ENCODE results near the gene ALPI. TPM values are rescaled to one million over a fixed set of nuclear protein-coding genes. Genes with fewer than 3 reads are reported as not detected.

The ALPI gene
- total RNA-seq, 1 experiment from 2014 or later, result not detected

- H3K27me3 Mint-ChIP-seq (ENCODE audit: insufficient read depth, unreplicated experiment), result peaks cover 20% of the 10 kb centered on the region
- TF ChIP-seq, protein P1, sequence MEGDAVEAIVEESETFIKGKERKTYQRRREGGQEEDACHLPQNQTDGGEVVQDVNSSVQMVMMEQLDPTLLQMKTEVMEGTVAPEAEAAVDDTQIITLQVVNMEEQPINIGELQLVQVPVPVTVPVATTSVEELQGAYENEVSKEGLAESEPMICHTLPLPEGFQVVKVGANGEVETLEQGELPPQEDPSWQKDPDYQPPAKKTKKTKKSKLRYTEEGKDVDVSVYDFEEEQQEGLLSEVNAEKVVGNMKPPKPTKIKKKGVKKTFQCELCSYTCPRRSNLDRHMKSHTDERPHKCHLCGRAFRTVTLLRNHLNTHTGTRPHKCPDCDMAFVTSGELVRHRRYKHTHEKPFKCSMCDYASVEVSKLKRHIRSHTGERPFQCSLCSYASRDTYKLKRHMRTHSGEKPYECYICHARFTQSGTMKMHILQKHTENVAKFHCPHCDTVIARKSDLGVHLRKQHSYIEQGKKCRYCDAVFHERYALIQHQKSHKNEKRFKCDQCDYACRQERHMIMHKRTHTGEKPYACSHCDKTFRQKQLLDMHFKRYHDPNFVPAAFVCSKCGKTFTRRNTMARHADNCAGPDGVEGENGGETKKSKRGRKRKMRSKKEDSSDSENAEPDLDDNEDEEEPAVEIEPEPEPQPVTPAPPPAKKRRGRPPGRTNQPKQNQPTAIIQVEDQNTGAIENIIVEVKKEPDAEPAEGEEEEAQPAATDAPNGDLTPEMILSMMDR (IDR thresholded peaks at IDR 0.05; ENCODE audit: unreplicated experiment), result no peak
- no peaks in the 10 kb centered on the region for H3K4me1 Mint-ChIP-seq (ENCODE audit: insufficient read depth, unreplicated experiment)
- intact Hi-C loops (cut with micrococcal nuclease), result no loop called here
- no peaks in the 10 kb centered on the region for H3K36me3 Mint-ChIP-seq (ENCODE audit: insufficient read depth, unreplicated experiment)
- ChIA-PET POLR2A (no interaction called here), CTCF (interaction anchor here (0.8 kb wide), 1 partner anchor 21 kb away, joined by 3 read pairs; no protein-coding TSS in a partner anchor)
- no peak for DNase-seq (ENCODE audit: unreplicated experiment)
- H3K27ac Mint-ChIP-seq (ENCODE audit: low read depth, unreplicated experiment), result no peak overlapping the region
- BruUV-seq (replicated peaks), result no TSS peak
- H3K9me3 Mint-ChIP-seq (ENCODE audit: unreplicated experiment), result peaks cover 14% of the 10 kb centered on the region
- peak overlapping the region; percentile 66 for H3K4me3 Mint-ChIP-seq (ENCODE audit: unreplicated experiment)
Measured at GRCh38 chr2:232418466-232419244, 37.3 kb upstream of the ALPI start.

- intact Hi-C loops (cut with micrococcal nuclease), result no loop called here
- no TSS peak for BruUV-seq (replicated peaks)
- CTCF ChIA-PET, result interaction anchor here (0.8 kb wide), 1 partner anchor 20 kb away, joined by 3 read pairs; no protein-coding TSS in a partner anchor
- Mint-ChIP-seq H3K36me3 (ENCODE audit: insufficient read depth, unreplicated experiment) (no peaks in the 10 kb centered on the region), H3K9me3 (ENCODE audit: unreplicated experiment) (peaks cover 17% of the 10 kb centered on the region), H3K27ac (ENCODE audit: low read depth, unreplicated experiment) (no peak overlapping the region), H3K27me3 (ENCODE audit: insufficient read depth, unreplicated experiment) (peaks cover 13% of the 10 kb centered on the region), H3K4me3 (ENCODE audit: unreplicated experiment) (no peak overlapping the region), H3K4me1 (ENCODE audit: insufficient read depth, unreplicated experiment) (no peaks in the 10 kb centered on the region)
- no peak for DNase-seq (ENCODE audit: unreplicated experiment)
- TF ChIP-seq, protein P1 (IDR thresholded peaks at IDR 0.05; ENCODE audit: unreplicated experiment), result no peak
- POLR2A ChIA-PET, result no interaction called here
Measured at GRCh38 chr2:232419245-232420072, 36.5 kb upstream of the ALPI start.

- TF ChIP-seq, protein P1 (IDR thresholded peaks at IDR 0.05; ENCODE audit: unreplicated experiment), result no peak
- Mint-ChIP-seq H3K4me3 (ENCODE audit: unreplicated experiment) (no peak overlapping the region), H3K27ac (ENCODE audit: low read depth, unreplicated experiment) (no peak overlapping the region), H3K27me3 (ENCODE audit: insufficient read depth, unreplicated experiment) (peaks cover 13% of the 10 kb centered on the region), H3K36me3 (ENCODE audit: insufficient read depth, unreplicated experiment) (no peaks in the 10 kb centered on the region), H3K9me3 (ENCODE audit: unreplicated experiment) (peaks cover 17% of the 10 kb centered on the region), H3K4me1 (ENCODE audit: insufficient read depth, unreplicated experiment) (no peaks in the 10 kb centered on the region)
- DNase-seq (ENCODE audit: unreplicated experiment), result no peak
- intact Hi-C loops (cut with micrococcal nuclease), result no loop called here
- ChIA-PET CTCF (no interaction called here), POLR2A (no interaction called here)
- BruUV-seq (replicated peaks), result no TSS peak
Measured at GRCh38 chr2:232420073-232420454, 35.9 kb upstream of the ALPI start.

DNA sequence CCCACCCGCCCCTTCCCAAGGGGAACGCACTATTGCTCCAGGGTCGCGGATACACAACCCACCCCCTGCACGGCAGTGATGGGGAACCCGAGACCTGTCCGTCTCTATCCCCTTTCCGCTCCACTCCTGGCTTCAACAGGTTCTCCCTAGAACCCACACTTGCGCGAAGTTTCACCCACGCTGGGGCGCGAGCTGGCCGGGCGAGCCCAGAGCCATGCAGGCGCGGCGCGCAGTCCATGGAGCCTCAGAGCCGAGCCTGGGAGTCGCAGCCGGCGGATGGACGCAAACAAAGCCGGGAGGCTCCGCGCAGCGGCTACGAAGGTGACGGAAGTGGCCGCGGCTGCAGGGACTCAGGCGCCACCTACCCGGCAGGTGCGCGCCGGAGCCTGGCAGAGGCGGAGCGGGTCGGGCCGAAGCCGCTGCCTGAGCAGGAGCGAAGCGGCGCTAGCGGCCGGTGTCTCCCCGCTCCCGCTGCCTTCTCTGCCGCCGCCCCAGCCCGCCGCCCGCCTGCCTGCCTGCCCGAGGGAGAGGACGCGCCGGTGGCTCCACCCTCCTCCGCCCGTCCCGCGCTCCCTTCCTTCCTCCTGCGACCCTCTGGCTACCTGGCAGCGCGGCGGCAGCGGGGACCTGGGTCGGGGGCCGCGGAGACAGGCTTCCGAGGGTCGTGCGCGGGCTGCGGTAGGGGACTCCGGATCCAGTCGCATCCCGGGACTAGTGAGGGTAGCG is 35.3 kb upstream of the ALPI start:
- BruUV-seq (replicated peaks), result no TSS peak
- H3K27me3 Mint-ChIP-seq (ENCODE audit: insufficient read depth, unreplicated experiment), result peaks cover 13% of the 10 kb centered on the region
- no peak overlapping the region for H3K4me3 Mint-ChIP-seq (ENCODE audit: unreplicated experiment)
- H3K4me1 Mint-ChIP-seq (ENCODE audit: insufficient read depth, unreplicated experiment), result no peaks in the 10 kb centered on the region
- CTCF ChIA-PET, result no interaction called here
- DNase-seq (ENCODE audit: unreplicated experiment), result no peak
- TF ChIP-seq, protein P1 (IDR thresholded peaks at IDR 0.05; ENCODE audit: unreplicated experiment), result no peak
- intact Hi-C loops (cut with micrococcal nuclease), result no loop called here
- peaks cover 17% of the 10 kb centered on the region for H3K9me3 Mint-ChIP-seq (ENCODE audit: unreplicated experiment)
- POLR2A ChIA-PET, result no interaction called here
- no peak overlapping the region for H3K27ac Mint-ChIP-seq (ENCODE audit: low read depth, unreplicated experiment)
- no peaks in the 10 kb centered on the region for H3K36me3 Mint-ChIP-seq (ENCODE audit: insufficient read depth, unreplicated experiment)

Measured in MCF 10A (cell line).